ENCODE results near the gene LMAN1L.

Gene LMAN1L

GRCh38 chr15:74817370-74817737 lies 4.7 kb downstream of the LMAN1L start:
- no peak for DNase-seq

- no peak for DNase-seq
Measured at GRCh38 chr15:74820056-74820455, 7.4 kb downstream of the LMAN1L start.

GRCh38 chr15:74821091-74821789 lies 8.6 kb downstream of the LMAN1L start:
- DNase-seq: no peak

- no peak for DNase-seq
Measured at GRCh38 chr15:74821790-74822158, 9.1 kb downstream of the LMAN1L start.

- no peak for DNase-seq
Measured at GRCh38 chr15:74822233-74822632, 9.6 kb downstream of the LMAN1L start.

GRCh38 chr15:74823324-74823723 lies 10.7 kb downstream of the LMAN1L start:
- no peak for DNase-seq

- no peak for DNase-seq
Measured at GRCh38 chr15:74824976-74825375, 12.3 kb downstream of the LMAN1L start.

GRCh38 chr15:74825866-74826265 lies 13.2 kb downstream of the LMAN1L start:
- DNase-seq: no peak

GRCh38 chr15:74826364-74826819 lies 13.8 kb downstream of the LMAN1L start, which contains the start of gene CPLX3:
Gene CPLX3, plus strand, starts transcription at chr15:74826627. Its CDS starts 77 bp downstream, at chr15:74826704.
- DNase-seq: no peak

- no peak for DNase-seq
Measured at GRCh38 chr15:74826921-74827320, 14.3 kb downstream of the LMAN1L start.

- DNase-seq: no peak
Measured at GRCh38 chr15:74827614-74828013, 15.0 kb downstream of the LMAN1L start.

GRCh38 chr15:74828835-74829234 lies 16.2 kb downstream of the LMAN1L start:
- no peak for DNase-seq

GRCh38 chr15:74829486-74829885 lies 16.9 kb downstream of the LMAN1L start:
- DNase-seq: no peak

GRCh38 chr15:74829991-74830390 lies 17.4 kb downstream of the LMAN1L start:
- no peak for DNase-seq

- DNase-seq: no peak
Measured at GRCh38 chr15:74830868-74831267, 18.2 kb downstream of the LMAN1L start.

- no peak for DNase-seq
Measured at GRCh38 chr15:74831813-74832495, 19.3 kb downstream of the LMAN1L start.

GRCh38 chr15:74832826-74833225 lies 20.2 kb downstream of the LMAN1L start:
- DNase-seq: no peak

- no peak for DNase-seq
Measured at GRCh38 chr15:74833376-74834107, 20.9 kb downstream of the LMAN1L start.

- DNase-seq: no peak
Measured at GRCh38 chr15:74835312-74835823, 22.7 kb downstream of the LMAN1L start.

- no peak for DNase-seq
Measured at GRCh38 chr15:74836846-74837245, 24.2 kb downstream of the LMAN1L start.

GRCh38 chr15:74837482-74838136 lies 25.0 kb downstream of the LMAN1L start:
- no peak for DNase-seq

GRCh38 chr15:74838137-74838516 lies 25.5 kb downstream of the LMAN1L start:
- no peak for DNase-seq

Data from NCI-H1417 treated with DMSO at 0.1 percent for 48 hours (cell line).